ENCODE results near the gene FLRT2.

FLRT2 gene

GRCh38 chr14:85536833-85537190 is 6.9 kb downstream of the FLRT2 start:
- Histone ChIP-seq H3K36me3 (ENCODE audit: control insufficient read depth, insufficient read depth, low read length) (no peaks in the 10 kb centered on the region), H3K27me3 (ENCODE audit: control insufficient read depth, insufficient read depth, low read length, poor library complexity, severe bottlenecking) (peaks cover 42% of the 10 kb centered on the region), H3K4me3 (ENCODE audit: insufficient read depth, low read depth, low read length) (no peak overlapping the region), H3K27ac (ENCODE audit: insufficient read depth, low read depth, low read length, poor library complexity, severe bottlenecking) (no peak overlapping the region), H3K9me3 (ENCODE audit: control insufficient read depth, low read length) (no peaks in the 10 kb centered on the region), H3K4me1 (ENCODE audit: control insufficient read depth, insufficient read depth, low read length) (peaks cover 21% of the 10 kb centered on the region)
- 76 to 79% methylated on average over 1 of the region's 1 CpG for WGBS, 2 experiments

GRCh38 chr14:85537526-85537925 is 7.6 kb downstream of the FLRT2 start:
- H3K27ac ChIP-seq (ENCODE audit: insufficient read depth, low read depth, low read length, poor library complexity, severe bottlenecking): no peak overlapping the region
- H3K4me3 ChIP-seq (ENCODE audit: insufficient read depth, low read depth, low read length): no peak overlapping the region
- peaks cover 18% of the 10 kb centered on the region for H3K4me1 ChIP-seq (ENCODE audit: control insufficient read depth, insufficient read depth, low read length)
- 82 to 95% methylated on average over 2 to 3 of the region's 3 CpGs for WGBS, 2 experiments
- no peaks in the 10 kb centered on the region for H3K9me3 ChIP-seq (ENCODE audit: control insufficient read depth, low read length)
- H3K27me3 ChIP-seq (ENCODE audit: control insufficient read depth, insufficient read depth, low read length, poor library complexity, severe bottlenecking): peaks cover 34% of the 10 kb centered on the region
- H3K36me3 ChIP-seq (ENCODE audit: control insufficient read depth, insufficient read depth, low read length): no peaks in the 10 kb centered on the region

GRCh38 chr14:85538636-85539035 is 8.7 kb downstream of the FLRT2 start:
- Histone ChIP-seq H3K27ac (ENCODE audit: insufficient read depth, low read depth, low read length, poor library complexity, severe bottlenecking) (no peak overlapping the region), H3K4me1 (ENCODE audit: control insufficient read depth, insufficient read depth, low read length) (peaks cover 14% of the 10 kb centered on the region)
- 96 to 97% methylated on average over 2 of the region's 2 CpGs for WGBS, 2 experiments

GRCh38 chr14:85539510-85539909 is 9.6 kb downstream of the FLRT2 start:
- no peak overlapping the region for H3K27ac ChIP-seq (ENCODE audit: insufficient read depth, low read depth, low read length, poor library complexity, severe bottlenecking)
- H3K27me3 ChIP-seq (ENCODE audit: control insufficient read depth, insufficient read depth, low read length, poor library complexity, severe bottlenecking): peaks cover 15% of the 10 kb centered on the region
- H3K9me3 ChIP-seq (ENCODE audit: control insufficient read depth, low read length): no peaks in the 10 kb centered on the region
- peaks cover 14% of the 10 kb centered on the region for H3K4me1 ChIP-seq (ENCODE audit: control insufficient read depth, insufficient read depth, low read length)
- H3K4me3 ChIP-seq (ENCODE audit: insufficient read depth, low read depth, low read length): no peak overlapping the region
- H3K36me3 ChIP-seq (ENCODE audit: control insufficient read depth, insufficient read depth, low read length): no peaks in the 10 kb centered on the region
- 100% methylated on average over 2 of the region's 2 CpGs; no CpG with 5 or more reads in 1 of the 2 experiments for WGBS, 2 experiments

More at GRCh38 chr14:85538636-85539035, 8.7 kb downstream of the FLRT2 start:
- Histone ChIP-seq H3K27me3 (ENCODE audit: control insufficient read depth, insufficient read depth, low read length, poor library complexity, severe bottlenecking) (peaks cover 23% of the 10 kb centered on the region), H3K36me3 (ENCODE audit: control insufficient read depth, insufficient read depth, low read length) (no peaks in the 10 kb centered on the region), H3K9me3 (ENCODE audit: control insufficient read depth, low read length) (no peaks in the 10 kb centered on the region), H3K4me3 (ENCODE audit: insufficient read depth, low read depth, low read length) (no peak overlapping the region)

GRCh38 chr14:85542623-85543022 is 12.7 kb downstream of the FLRT2 start:
- WGBS, 2 experiments: 91 to 95% methylated on average over 5 of the region's 5 CpGs
- Histone ChIP-seq H3K27me3 (ENCODE audit: control insufficient read depth, insufficient read depth, low read length, poor library complexity, severe bottlenecking) (no peaks in the 10 kb centered on the region), H3K9me3 (ENCODE audit: control insufficient read depth, low read length) (no peaks in the 10 kb centered on the region), H3K27ac (ENCODE audit: insufficient read depth, low read depth, low read length, poor library complexity, severe bottlenecking) (no peak overlapping the region), H3K36me3 (ENCODE audit: control insufficient read depth, insufficient read depth, low read length) (no peaks in the 10 kb centered on the region), H3K4me3 (ENCODE audit: insufficient read depth, low read depth, low read length) (no peak overlapping the region), H3K4me1 (ENCODE audit: control insufficient read depth, insufficient read depth, low read length) (no peaks in the 10 kb centered on the region)

DNA sequence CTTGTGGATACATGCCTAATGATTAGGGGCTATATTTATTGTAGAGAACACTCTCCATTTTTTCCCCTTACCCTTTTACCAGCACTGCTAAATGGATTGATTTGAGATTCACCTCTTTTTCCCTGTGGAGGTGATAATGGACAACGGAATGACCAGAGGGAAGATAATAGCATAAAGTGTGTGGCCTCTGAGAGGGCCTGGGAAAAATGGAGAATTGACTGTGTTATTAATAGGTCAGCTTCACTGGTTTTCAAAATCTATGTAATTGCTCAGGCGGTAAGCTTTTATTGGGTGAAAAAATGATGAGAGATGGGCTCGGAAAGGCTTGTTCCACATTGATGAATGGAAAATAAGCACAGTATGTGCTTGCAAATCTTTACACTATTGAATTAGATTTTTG is 15.8 kb downstream of the FLRT2 start:
- H3K36me3 ChIP-seq (ENCODE audit: control insufficient read depth, insufficient read depth, low read length): no peaks in the 10 kb centered on the region
- H3K27ac ChIP-seq (ENCODE audit: insufficient read depth, low read depth, low read length, poor library complexity, severe bottlenecking): no peak overlapping the region
- no peaks in the 10 kb centered on the region for H3K27me3 ChIP-seq (ENCODE audit: control insufficient read depth, insufficient read depth, low read length, poor library complexity, severe bottlenecking)
- H3K4me1 ChIP-seq (ENCODE audit: control insufficient read depth, insufficient read depth, low read length): no peaks in the 10 kb centered on the region
- no peaks in the 10 kb centered on the region for H3K9me3 ChIP-seq (ENCODE audit: control insufficient read depth, low read length)
- no peak overlapping the region for H3K4me3 ChIP-seq (ENCODE audit: insufficient read depth, low read depth, low read length)
- WGBS, 2 experiments: 77 to 85% methylated on average over 3 of the region's 3 CpGs

GRCh38 chr14:85546390-85546789 is 16.4 kb downstream of the FLRT2 start:
- H3K9me3 ChIP-seq (ENCODE audit: control insufficient read depth, low read length): no peaks in the 10 kb centered on the region
- H3K27me3 ChIP-seq (ENCODE audit: control insufficient read depth, insufficient read depth, low read length, poor library complexity, severe bottlenecking): no peaks in the 10 kb centered on the region
- H3K4me1 ChIP-seq (ENCODE audit: control insufficient read depth, insufficient read depth, low read length): no peaks in the 10 kb centered on the region
- no peaks in the 10 kb centered on the region for H3K36me3 ChIP-seq (ENCODE audit: control insufficient read depth, insufficient read depth, low read length)
- no peak overlapping the region for H3K27ac ChIP-seq (ENCODE audit: insufficient read depth, low read depth, low read length, poor library complexity, severe bottlenecking)
- no peak overlapping the region for H3K4me3 ChIP-seq (ENCODE audit: insufficient read depth, low read depth, low read length)
- 28 to 30% methylated on average over 3 of the region's 3 CpGs for WGBS, 2 experiments

- Histone ChIP-seq H3K4me3 (ENCODE audit: insufficient read depth, low read depth, low read length) (no peak overlapping the region), H3K27ac (ENCODE audit: insufficient read depth, low read depth, low read length, poor library complexity, severe bottlenecking) (no peak overlapping the region), H3K36me3 (ENCODE audit: control insufficient read depth, insufficient read depth, low read length) (no peaks in the 10 kb centered on the region), H3K9me3 (ENCODE audit: control insufficient read depth, low read length) (no peaks in the 10 kb centered on the region), H3K4me1 (ENCODE audit: control insufficient read depth, insufficient read depth, low read length) (no peaks in the 10 kb centered on the region), H3K27me3 (ENCODE audit: control insufficient read depth, insufficient read depth, low read length, poor library complexity, severe bottlenecking) (no peaks in the 10 kb centered on the region)
- WGBS, 2 experiments: 91 to 95% methylated on average over 1 of the region's 2 CpGs
Observed at GRCh38 chr14:85549697-85550096, 19.8 kb downstream of the FLRT2 start.

DNA sequence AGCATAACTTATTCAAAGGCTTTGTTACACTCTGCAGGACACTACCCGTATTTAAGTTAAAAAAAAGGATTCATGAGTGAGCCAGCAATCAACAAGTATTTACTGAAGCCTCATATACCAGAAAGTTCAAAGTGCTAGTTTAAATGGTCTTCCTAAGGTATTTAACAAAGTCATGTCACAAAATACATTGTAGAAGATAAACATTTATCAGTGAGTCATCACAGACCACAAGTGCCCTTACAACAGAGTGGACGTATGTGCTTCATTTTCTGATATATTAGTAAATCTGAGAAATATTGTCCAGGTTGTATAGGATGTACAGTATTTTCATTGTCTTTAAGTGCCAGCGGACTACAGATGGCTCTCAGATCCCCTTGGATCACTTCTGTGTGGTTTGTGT is 24.2 kb downstream of the FLRT2 start:
- no peaks in the 10 kb centered on the region for H3K36me3 ChIP-seq (ENCODE audit: control insufficient read depth, insufficient read depth, low read length)
- no peak overlapping the region for H3K27ac ChIP-seq (ENCODE audit: insufficient read depth, low read depth, low read length, poor library complexity, severe bottlenecking)
- 80 to 87% methylated on average over 3 of the region's 3 CpGs for WGBS, 2 experiments
- H3K4me3 ChIP-seq (ENCODE audit: insufficient read depth, low read depth, low read length): no peak overlapping the region
- no peaks in the 10 kb centered on the region for H3K4me1 ChIP-seq (ENCODE audit: control insufficient read depth, insufficient read depth, low read length)
- H3K9me3 ChIP-seq (ENCODE audit: control insufficient read depth, low read length): no peaks in the 10 kb centered on the region
- H3K27me3 ChIP-seq (ENCODE audit: control insufficient read depth, insufficient read depth, low read length, poor library complexity, severe bottlenecking): no peaks in the 10 kb centered on the region

DNA sequence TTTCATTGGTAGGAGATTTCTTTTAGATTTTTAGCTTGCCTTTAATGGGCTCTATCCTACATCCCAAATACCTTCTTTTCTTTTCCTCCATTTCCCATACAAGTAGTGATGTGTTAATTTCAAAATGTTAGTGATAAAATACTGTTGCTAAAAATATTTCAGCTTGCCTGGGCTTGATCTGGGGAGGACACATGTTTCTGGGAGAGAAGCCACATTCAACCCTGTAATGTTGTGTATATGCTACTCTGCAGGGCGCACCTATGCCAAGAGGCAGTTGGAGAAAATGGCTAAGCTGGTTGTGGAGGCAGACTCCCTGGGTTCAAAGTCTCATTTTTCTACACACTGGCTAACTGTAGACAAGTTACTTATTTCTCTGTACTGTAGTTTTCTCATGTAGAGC is 26.3 kb downstream of the FLRT2 start:
- 91 to 94% methylated on average over 1 of the region's 1 CpG for WGBS, 2 experiments
- Histone ChIP-seq H3K4me1 (ENCODE audit: control insufficient read depth, insufficient read depth, low read length) (no peaks in the 10 kb centered on the region), H3K27ac (ENCODE audit: insufficient read depth, low read depth, low read length, poor library complexity, severe bottlenecking) (no peak overlapping the region), H3K27me3 (ENCODE audit: control insufficient read depth, insufficient read depth, low read length, poor library complexity, severe bottlenecking) (no peaks in the 10 kb centered on the region), H3K36me3 (ENCODE audit: control insufficient read depth, insufficient read depth, low read length) (no peaks in the 10 kb centered on the region), H3K9me3 (ENCODE audit: control insufficient read depth, low read length) (no peaks in the 10 kb centered on the region), H3K4me3 (ENCODE audit: insufficient read depth, low read depth, low read length) (no peak overlapping the region)

GRCh38 chr14:85558505-85558904 is 28.6 kb downstream of the FLRT2 start:
- Histone ChIP-seq H3K27ac (ENCODE audit: insufficient read depth, low read depth, low read length, poor library complexity, severe bottlenecking) (no peak overlapping the region), H3K4me1 (ENCODE audit: control insufficient read depth, insufficient read depth, low read length) (no peaks in the 10 kb centered on the region), H3K9me3 (ENCODE audit: control insufficient read depth, low read length) (no peaks in the 10 kb centered on the region), H3K36me3 (ENCODE audit: control insufficient read depth, insufficient read depth, low read length) (no peaks in the 10 kb centered on the region), H3K27me3 (ENCODE audit: control insufficient read depth, insufficient read depth, low read length, poor library complexity, severe bottlenecking) (no peaks in the 10 kb centered on the region), H3K4me3 (ENCODE audit: insufficient read depth, low read depth, low read length) (no peak overlapping the region)
- WGBS, 2 experiments: 93 to 97% methylated on average over 2 of the region's 2 CpGs
